ENCODE measurements around the gene OLFML2B.

OLFML2B gene

DNA sequence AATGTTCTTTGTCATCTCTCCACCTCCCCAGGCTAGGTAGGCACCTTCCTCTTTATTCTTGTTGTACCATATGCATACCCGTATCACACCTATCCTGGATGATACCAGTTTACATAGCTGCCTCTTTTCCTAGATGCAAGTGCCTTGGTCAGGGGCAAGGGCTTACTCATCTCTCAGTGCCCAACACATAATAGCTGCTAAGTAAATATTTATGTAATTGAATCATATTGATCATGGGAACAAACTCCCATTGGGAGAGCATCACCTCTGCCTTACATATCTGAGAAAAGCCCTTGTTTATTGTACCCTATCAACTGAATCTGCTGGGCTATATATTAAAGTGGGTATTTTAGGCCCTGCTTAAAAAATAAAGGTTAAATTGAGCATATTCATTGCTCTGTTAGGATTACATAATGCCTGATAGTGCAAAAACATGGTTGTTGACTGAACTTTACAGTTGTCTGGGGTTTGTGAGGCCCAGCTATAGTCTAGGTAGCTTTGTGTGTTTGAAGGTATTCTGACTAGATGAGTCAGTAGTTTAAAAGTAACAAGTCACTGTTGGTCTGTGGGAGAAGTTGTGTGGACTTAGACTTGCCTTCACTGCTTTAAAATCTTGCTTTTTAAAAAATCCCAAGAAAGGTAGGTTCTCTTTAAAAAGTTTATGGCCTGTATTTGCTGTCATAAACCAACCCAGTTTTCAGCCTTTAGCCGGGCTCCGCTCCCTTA, 82.6 kb downstream of the OLFML2B start:
- no peak for DNase-seq

DNA sequence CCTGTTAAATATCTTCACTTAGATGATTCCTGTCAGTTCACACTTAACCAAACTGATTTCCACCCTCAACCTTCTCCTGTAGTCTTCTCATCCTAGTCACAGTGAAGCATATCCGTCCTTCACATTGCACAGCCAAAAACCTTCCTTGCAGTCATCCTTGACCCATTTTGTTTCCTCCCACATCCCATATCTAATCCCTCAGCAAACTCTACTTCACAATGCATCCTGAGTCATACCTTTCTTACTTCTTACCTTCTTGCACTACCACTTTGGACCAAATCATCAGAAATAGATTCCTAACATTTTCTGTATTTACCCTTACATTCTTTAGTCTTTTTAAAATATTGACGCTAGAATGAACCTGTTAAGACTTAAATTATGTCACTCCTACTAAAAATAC, 86.9 kb downstream of the OLFML2B start:
- DNase-seq: no peak

DNA sequence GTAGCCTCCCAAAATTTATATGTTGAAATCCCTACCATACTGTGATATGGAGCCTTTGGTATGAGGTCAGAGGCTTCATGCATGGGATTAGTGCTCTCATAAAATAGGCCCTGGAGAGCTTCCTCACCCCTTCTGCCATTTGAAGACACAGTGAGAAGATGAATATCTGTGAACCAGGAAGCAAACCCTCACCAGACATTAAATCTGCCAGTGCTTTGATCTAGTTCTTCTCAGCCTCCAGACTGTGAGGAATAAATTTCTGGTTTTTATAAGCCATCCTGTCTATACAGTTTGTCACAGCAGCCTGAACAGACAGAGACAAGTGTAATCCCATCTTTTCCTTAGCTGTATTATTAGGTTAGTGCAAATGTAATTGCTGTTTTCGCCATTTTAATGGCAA, 88.4 kb downstream of the OLFML2B start:
- DNase-seq: no peak

DNA sequence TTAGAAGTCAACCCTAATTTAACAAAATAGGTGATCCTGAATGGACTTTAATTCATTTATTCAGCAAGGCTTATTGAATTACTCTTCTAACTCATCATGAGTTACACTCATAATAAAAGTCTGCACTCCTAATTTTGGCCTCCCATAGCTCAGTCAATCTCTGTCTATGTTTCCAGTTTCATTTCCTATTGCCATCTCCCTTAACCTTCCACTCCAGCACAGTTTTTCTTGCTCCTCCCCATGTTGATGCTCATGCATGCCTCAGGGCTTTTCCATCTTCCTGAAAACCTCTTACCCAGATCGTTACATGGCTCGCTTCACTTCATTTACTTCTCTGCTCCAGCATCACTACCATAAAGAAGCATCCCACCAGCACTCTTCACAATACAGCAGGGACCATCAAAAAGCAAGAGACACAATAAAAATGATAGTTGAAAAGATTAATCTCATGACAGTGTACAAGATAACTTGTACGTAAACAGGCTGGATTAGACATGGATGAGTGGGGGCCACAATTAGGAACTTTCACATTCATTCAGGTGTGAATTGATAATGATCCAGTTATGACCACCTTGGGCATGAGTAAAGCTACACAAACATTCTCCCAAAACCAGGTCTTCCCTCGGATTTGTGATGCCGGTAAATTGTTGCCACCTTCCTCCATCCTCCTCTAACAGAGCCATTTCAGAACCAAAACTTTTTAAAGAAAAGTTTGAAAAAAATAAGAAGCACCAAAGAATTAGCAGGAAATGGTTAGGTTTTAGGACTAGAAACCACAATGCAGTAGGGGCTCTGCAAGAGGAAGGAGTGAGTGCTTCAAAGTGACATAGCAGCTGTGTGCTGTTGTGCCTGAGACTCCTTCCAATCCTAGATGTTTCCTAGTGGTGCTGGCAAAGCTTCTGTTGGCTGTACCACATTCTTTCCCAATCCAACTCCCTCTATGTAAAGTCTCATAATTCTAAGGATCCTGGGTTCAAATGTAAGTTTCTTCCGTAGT, 89.8 kb downstream of the OLFML2B start:
- no peak for DNase-seq

All from NCI-H1105 (cell line).